Loucy (cell line): Measurements from ENCODE around the gene NUP188.

Source experiments
- CTCF ChIP-seq: fragments of 200-600 bp; sonication (generic); conservative IDR thresholded peaks from 2 replicates; pipeline ENCODE4 v1.5.1; 2014; ENCODE audit warnings: mild to moderate bottlenecking, antibody characterized with exemption, low read length
- EZH2phosphoT487 ChIP-seq: fragments of 200-600 bp; IDR thresholded peaks from 2 replicates; pipeline ENCODE4 v1.6.1; 2018; ENCODE audit warnings: antibody characterized with exemption, mild to moderate bottlenecking, moderate library complexity, borderline replicate concordance

GRCh38 chr9:128972956-128973355 lies 25.5 kb downstream of the NUP188 start:
- TF ChIP-seq EZH2phosphoT487 = no peak
- no peak for TF ChIP-seq CTCF
